ENCODE measurements around the gene NT5C1B.
"Not testable (repeated sequence)": the region's sequence is repeated elsewhere in the genome, so short reads cannot be mapped to it uniquely, and the experiment has no call there.

The NT5C1B gene

GRCh38 chr2:18589354-18589753, at the start of gene NT5C1B:
Gene NT5C1B, minus strand, starts transcription at chr2:18589569. Its CDS starts 101 bp downstream, at chr2:18589468.
- DNase-seq, result no peak

- no peak for DNase-seq
These were observed 47.8 kb upstream of the NT5C1B start for GRCh38 chr2:18637196-18637595.

- DNase-seq, result not testable (repeated sequence)
These were observed 43.3 kb upstream of the NT5C1B start for GRCh38 chr2:18632699-18633098.

GRCh38 chr2:18630941-18631340, 41.6 kb upstream of the NT5C1B start:
- no peak for DNase-seq

GRCh38 chr2:18630541-18630940, 41.2 kb upstream of the NT5C1B start:
- DNase-seq, result no peak

GRCh38 chr2:18630101-18630500, 40.7 kb upstream of the NT5C1B start:
- DNase-seq, result no peak

- no peak for DNase-seq
These were observed 37.7 kb upstream of the NT5C1B start for GRCh38 chr2:18626958-18627650.

- no peak for DNase-seq
These were observed 36.9 kb upstream of the NT5C1B start for GRCh38 chr2:18626256-18626668.

GRCh38 chr2:18625563-18625962, 36.2 kb upstream of the NT5C1B start:
- DNase-seq, result no peak

- DNase-seq, result no peak
These were observed 34.4 kb upstream of the NT5C1B start for GRCh38 chr2:18623782-18624181.

- no peak for DNase-seq
These were observed 31.7 kb upstream of the NT5C1B start for GRCh38 chr2:18620867-18621632.

GRCh38 chr2:18619091-18619490, 29.7 kb upstream of the NT5C1B start:
- DNase-seq, result no peak

GRCh38 chr2:18614041-18614440, 24.7 kb upstream of the NT5C1B start:
- no peak for DNase-seq

- DNase-seq, result no peak
These were observed 22.8 kb upstream of the NT5C1B start for GRCh38 chr2:18612133-18612532.

GRCh38 chr2:18611604-18612003, 22.2 kb upstream of the NT5C1B start:
- no peak for DNase-seq

- DNase-seq, result no peak
These were observed 21.8 kb upstream of the NT5C1B start for GRCh38 chr2:18611184-18611583.

GRCh38 chr2:18610651-18611050, 21.3 kb upstream of the NT5C1B start:
- no peak for DNase-seq

- DNase-seq, result no peak
These were observed 20.7 kb upstream of the NT5C1B start for GRCh38 chr2:18610090-18610489.

GRCh38 chr2:18605115-18605514, 15.7 kb upstream of the NT5C1B start:
- no peak for DNase-seq

GRCh38 chr2:18604531-18604885, 15.1 kb upstream of the NT5C1B start:
- DNase-seq, result no peak

- DNase-seq, result no peak
These were observed 14.6 kb upstream of the NT5C1B start for GRCh38 chr2:18603854-18604530.

- no peak for DNase-seq
These were observed 12.9 kb upstream of the NT5C1B start for GRCh38 chr2:18602298-18602697.

GRCh38 chr2:18600255-18600613, 10.9 kb upstream of the NT5C1B start:
- DNase-seq, result no peak

Data from stimulated activated CD4-positive, alpha-beta T cell treated with anti-CD3 and anti-CD28 coated beads, Interleukin-1b, Interleukin-23, amount 100 ng/mL, for 48 hours (primary cell).